Thyroid gland (tissue), 4 donors: Measurements from ENCODE around the gene ZDHHC3.

Source experiments
- POLR2A ChIP-seq, 2 donors: fragments of 450-650 bp; IDR thresholded peaks; one replicate each; pipeline ENCODE4 v1.6.1; 2017; ENCODE audit warnings: antibody characterized with exemption in 2 of 2, mild to moderate bottlenecking in 2 of 2, moderate library complexity in 1 of 2
- TF ChIP-seq, protein P1 (sequence below), 6 experiments: fragments of 200-600 bp in 3 of 6; fragments of 450-650 bp in 3 of 6; sonication (generic) in 3 of 6; IDR thresholded peaks; one replicate each; pipeline ENCODE4 v1.5.1; 2016 to 2019; ENCODE audit warnings: antibody characterized with exemption in 6 of 6, mild to moderate bottlenecking in 2 of 6, inconsistent platforms in 1 of 6, moderate library complexity in 1 of 6

DNA sequence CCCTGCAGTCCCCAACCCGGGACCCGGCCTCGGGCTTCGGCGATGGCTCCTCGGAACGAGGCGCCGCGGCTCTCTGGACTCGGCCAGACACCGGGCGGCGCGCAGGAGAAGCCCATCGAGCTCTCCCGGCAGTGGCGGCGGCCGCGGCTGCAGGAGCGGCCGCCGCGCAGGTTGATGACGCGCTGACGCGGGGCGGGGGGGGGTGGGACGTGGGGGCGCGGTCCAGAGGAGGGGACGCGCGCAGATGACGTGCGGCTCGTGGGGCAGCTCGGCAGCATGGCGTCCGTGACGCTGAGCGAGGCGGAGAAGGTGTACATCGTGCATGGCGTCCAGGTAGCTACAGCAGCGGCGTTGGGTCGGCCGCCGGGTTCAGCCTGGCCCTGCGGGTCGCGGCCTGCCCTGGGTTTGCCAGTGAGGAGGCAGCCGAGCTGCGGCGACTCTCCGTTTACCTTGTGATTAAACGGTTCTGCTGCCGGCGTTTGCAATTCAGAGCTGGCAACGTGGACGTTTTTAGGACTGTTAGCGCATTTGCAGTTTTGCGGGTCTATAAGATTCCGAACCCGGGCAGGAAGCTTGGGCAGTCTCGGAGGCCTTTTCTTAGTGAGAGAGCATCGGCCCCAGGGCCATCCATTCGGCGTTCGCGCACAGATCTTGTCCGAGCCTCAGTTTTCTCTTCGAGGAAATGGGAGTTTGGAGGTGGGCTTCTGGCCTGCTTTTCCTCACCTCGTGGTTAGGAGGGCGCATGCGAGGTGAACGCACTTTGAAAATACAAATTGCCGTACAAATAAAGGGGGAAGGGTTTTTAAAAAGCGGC lies at the start of gene ZDHHC3, which contains the start of gene EXOSC7:
- TF ChIP-seq, protein P1, sequence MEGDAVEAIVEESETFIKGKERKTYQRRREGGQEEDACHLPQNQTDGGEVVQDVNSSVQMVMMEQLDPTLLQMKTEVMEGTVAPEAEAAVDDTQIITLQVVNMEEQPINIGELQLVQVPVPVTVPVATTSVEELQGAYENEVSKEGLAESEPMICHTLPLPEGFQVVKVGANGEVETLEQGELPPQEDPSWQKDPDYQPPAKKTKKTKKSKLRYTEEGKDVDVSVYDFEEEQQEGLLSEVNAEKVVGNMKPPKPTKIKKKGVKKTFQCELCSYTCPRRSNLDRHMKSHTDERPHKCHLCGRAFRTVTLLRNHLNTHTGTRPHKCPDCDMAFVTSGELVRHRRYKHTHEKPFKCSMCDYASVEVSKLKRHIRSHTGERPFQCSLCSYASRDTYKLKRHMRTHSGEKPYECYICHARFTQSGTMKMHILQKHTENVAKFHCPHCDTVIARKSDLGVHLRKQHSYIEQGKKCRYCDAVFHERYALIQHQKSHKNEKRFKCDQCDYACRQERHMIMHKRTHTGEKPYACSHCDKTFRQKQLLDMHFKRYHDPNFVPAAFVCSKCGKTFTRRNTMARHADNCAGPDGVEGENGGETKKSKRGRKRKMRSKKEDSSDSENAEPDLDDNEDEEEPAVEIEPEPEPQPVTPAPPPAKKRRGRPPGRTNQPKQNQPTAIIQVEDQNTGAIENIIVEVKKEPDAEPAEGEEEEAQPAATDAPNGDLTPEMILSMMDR (IDR thresholded peaks at IDR 0.05), result no peak
- TF ChIP-seq POLR2A (IDR thresholded peaks at IDR 0.05), result peak in 1 of 2 donors; percentile 77
